CD14-positive monocyte (primary cell): ENCODE measurements around the gene MYO1D. TPM values are rescaled to one million over a fixed set of nuclear protein-coding genes. Genes with fewer than 3 reads are reported as not detected.
A peak's percentile ranks its signal among the peaks of the same experiment; 100 is the strongest.

Source experiments
- DNase-seq, 3 donors: peaks; one replicate each; pipeline ENCODE4 v3.0.0-alpha.2; 2011 to 2022
- H2AFZ ChIP-seq: 2 replicates; pipeline ENCODE4 v1.6.0; 2012; ENCODE audit warnings: mild to moderate bottlenecking, low read depth, low read length, inconsistent platforms; ENCODE audit not compliant: insufficient read depth, poor library complexity, severe bottlenecking
- H3K27ac ChIP-seq, 2 donors: 1 replicate in 1 of 2; 2 replicates in 1 of 2; pipeline ENCODE4 v1.5.1; 2012 to 2013; ENCODE audit warnings: low read length in 2 of 2, control low read depth in 1 of 2, inconsistent platforms in 1 of 2, low read depth in 1 of 2, mild to moderate bottlenecking in 1 of 2
- H3K27me3 ChIP-seq, 2 donors: one replicate each; pipeline versions ENCODE4 v1.6.0 to v1.6.1; 2011 to 2013; ENCODE audit warnings: low read length in 2 of 2; ENCODE audit not compliant: control insufficient read depth in 2 of 2, insufficient read depth in 2 of 2
- H3K36me3 ChIP-seq, 2 donors: replicated peaks in 1 of 2; 1 replicate in 1 of 2; 2 replicates in 1 of 2; pipeline versions ENCODE4 v1.5.1 to v1.6.1; 2012 to 2013; ENCODE audit warnings: low read length in 2 of 2, control low read depth in 1 of 2, inconsistent platforms in 1 of 2, mild to moderate bottlenecking in 1 of 2; ENCODE audit not compliant: insufficient read depth in 2 of 2, control insufficient read depth in 1 of 2
- H3K4me1 ChIP-seq, 2 donors: 1 replicate in 1 of 2; 2 replicates in 1 of 2; pipeline versions ENCODE4 v1.5.1 to v1.6.1; 2012 to 2013; ENCODE audit warnings: low read length in 2 of 2, control low read depth in 1 of 2, inconsistent platforms in 1 of 2, mild to moderate bottlenecking in 1 of 2, moderate library complexity in 1 of 2; ENCODE audit not compliant: insufficient read depth in 2 of 2, control insufficient read depth in 1 of 2
- H3K4me2 ChIP-seq: replicated peaks from 2 replicates; pipeline ENCODE3; 2012; ENCODE audit warnings: low read length, moderate library complexity, mild to moderate bottlenecking; ENCODE audit not compliant: poor library complexity, severe bottlenecking; ENCODE audit errors: extremely low read depth
- H3K4me3 ChIP-seq, 3 experiments: fragments of 200-600 bp in 1 of 3; sonication (generic) in 1 of 3; replicated peaks in 1 of 3; 1 replicate in 2 of 3; 2 replicates in 1 of 3; pipeline ENCODE4 v1.5.1; 2011 to 2013; ENCODE audit warnings: low read length in 3 of 3, mild to moderate bottlenecking in 3 of 3, control low read depth in 2 of 3, low read depth in 2 of 3, inconsistent platforms in 1 of 3, moderate library complexity in 1 of 3
- H3K79me2 ChIP-seq: 2 replicates; pipeline ENCODE4 v1.6.0; 2012; ENCODE audit warnings: mild to moderate bottlenecking, control low read depth, inconsistent platforms, low read length, moderate library complexity; ENCODE audit not compliant: insufficient read depth
- H3K9ac ChIP-seq: 2 replicates; pipeline ENCODE4 v1.6.0; 2017; ENCODE audit warnings: low read length, mild to moderate bottlenecking; ENCODE audit not compliant: insufficient read depth, poor library complexity, severe bottlenecking
- H3K9me3 ChIP-seq, 2 donors: replicated peaks in 1 of 2; 1 replicate in 1 of 2; 2 replicates in 1 of 2; pipeline versions ENCODE4 v1.5.1 to v1.6.1; 2012 to 2013; ENCODE audit warnings: low read length in 2 of 2, control low read depth in 1 of 2; ENCODE audit not compliant: control insufficient read depth in 1 of 2, insufficient read depth in 1 of 2
- H4K20me1 ChIP-seq: 2 replicates; pipeline ENCODE4 v1.6.0; 2012; ENCODE audit warnings: mild to moderate bottlenecking, low read length, control low read depth, moderate library complexity; ENCODE audit not compliant: insufficient read depth
- H3K27ac Mint-ChIP-seq, 7 donors: one replicate each; pipeline ENCODE4 v1.8.0; 2020; ENCODE audit warnings: mild to moderate bottlenecking in 7 of 7, mixed read lengths in 7 of 7, moderate library complexity in 6 of 7, inconsistent platforms in 2 of 7
- H3K27me3 Mint-ChIP-seq, 3 donors: one replicate each; pipeline ENCODE4 v1.8.0; 2021 to 2022; ENCODE audit warnings: low read depth in 3 of 3, mild to moderate bottlenecking in 3 of 3, mixed read lengths in 3 of 3, moderate library complexity in 3 of 3, inconsistent platforms in 1 of 3
- H3K36me3 Mint-ChIP-seq, 2 donors: one replicate each; pipeline ENCODE4 v1.8.0; 2020; ENCODE audit warnings: mixed read lengths in 2 of 2, inconsistent platforms in 1 of 2, mild to moderate bottlenecking in 1 of 2
- H3K4me1 Mint-ChIP-seq: one replicate; pipeline ENCODE4 v1.8.0; 2020; ENCODE audit warnings: mild to moderate bottlenecking, mixed read lengths
- H3K4me3 Mint-ChIP-seq, 2 donors: one replicate each; pipeline ENCODE4 v1.8.0; 2020; ENCODE audit warnings: mild to moderate bottlenecking in 2 of 2, mixed read lengths in 2 of 2, moderate library complexity in 1 of 2
- H3K9me3 Mint-ChIP-seq, 7 donors: one replicate each; pipeline ENCODE4 v1.8.0; 2020 to 2022; ENCODE audit warnings: mixed read lengths in 7 of 7, mild to moderate bottlenecking in 6 of 7, moderate library complexity in 6 of 7, inconsistent platforms in 2 of 7
- WGBS: methylation state at CpG from one replicate; pipeline ENCODE4 v1.1.5; 2013; ENCODE audit warnings: missing lambda C conversion rate; ENCODE audit not compliant: insufficient coverage; 5-methylcytosine and 5-hydroxymethylcytosine counted together
- intact Hi-C, 2 donors: fragments of 100-400 bp; cut with micrococcal nuclease; formaldehyde crosslinking; loops; one replicate each; pipeline versions ENCODE4 v1.15.0 to v1.15.1; 2023
- polyA plus RNA-seq, 3 donors: library from polyadenylated mRNA; depleted of rRNA in 1 of 3; unstranded in 2 of 3; stranded (reverse) in 1 of 3; fragments of 300-500 nt in 2 of 3; fragments of >200 nt in 1 of 3; fragmentation: Illumina TruSeq in 2 of 3; gene quantifications; 1 replicate in 2 of 3; 2 replicates in 1 of 3; pipeline ENCODE4 v1.2.3, GENCODE V29; 2012 to 2021
- TF ChIP-seq, protein P1 (sequence below): fragments of 200-600 bp; IDR thresholded peaks from one replicate; pipeline ENCODE4 v1.8.0; 2022; ENCODE audit warnings: antibody characterized with exemption, mild to moderate bottlenecking

MYO1D gene
- polyA plus RNA-seq, 3 donors: 0.22 to 0.39 (median 0.26) TPM

DNA sequence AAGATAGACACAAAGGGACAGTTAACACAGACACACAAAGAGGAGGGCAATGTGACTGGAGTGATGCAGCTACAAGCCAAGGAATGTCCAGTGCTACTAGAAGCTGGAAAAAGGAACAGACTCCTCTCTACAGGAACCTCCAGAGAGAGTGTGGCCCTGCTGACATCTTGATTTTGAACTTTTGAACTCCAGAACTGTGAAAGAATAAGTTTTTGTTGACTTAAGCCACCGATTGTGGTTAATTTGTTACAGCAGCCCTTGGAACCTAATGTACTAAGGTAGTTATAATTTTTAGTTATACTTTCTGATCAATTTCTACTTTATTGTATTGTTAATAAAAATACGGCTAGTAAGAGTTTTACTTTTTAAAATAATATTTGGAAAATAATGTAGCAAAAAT is 129.1 kb downstream of the MYO1D start:
- WGBS: no CpG with 5 or more reads among the region's 2 CpGs
- H3K4me2 ChIP-seq: no peak overlapping the region
- H3K4me1 Mint-ChIP-seq: peaks cover 43% of the 10 kb centered on the region

DNA sequence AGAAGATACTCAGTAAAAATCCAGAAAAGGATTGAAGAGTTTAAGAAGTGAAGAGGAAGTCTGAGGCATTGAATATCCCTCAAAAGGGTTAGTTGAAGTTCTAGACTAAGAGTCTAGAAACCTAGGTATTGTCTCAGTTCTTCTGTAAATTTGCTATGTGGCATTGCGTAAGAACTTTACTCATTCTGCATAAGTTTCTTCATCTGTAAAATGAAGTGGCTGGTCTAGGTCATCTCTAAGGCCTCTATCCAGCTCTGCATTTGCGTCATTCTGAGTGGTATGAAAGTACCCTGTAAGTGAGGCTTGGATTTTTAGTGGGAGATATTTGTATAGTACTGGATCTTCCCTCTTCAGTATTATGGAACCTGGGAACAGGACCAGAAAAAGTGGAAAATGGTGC is 130.2 kb downstream of the MYO1D start:
- peak; percentile 44 to 80 (median 76) for DNase-seq

More for the DNA sequence above, 129.1 kb downstream of the MYO1D start:
- Mint-ChIP-seq H3K27me3 (peaks cover 0 to 2% (median 0%) of the 10 kb centered on the region in 3 donors), H3K4me3 (no peak overlapping the region), H3K9me3 (no peaks in the 10 kb centered on the region), H3K27ac (peak overlapping the region in 4 of 7 donors; percentile 72 to 83 (median 74)), H3K36me3 (no peaks in the 10 kb centered on the region)
- H3K36me3 ChIP-seq: no peaks in the 10 kb centered on the region
- peaks cover 32 to 43% of the 10 kb centered on the region in 2 donors for H3K4me1 ChIP-seq
- no peaks in the 10 kb centered on the region for H3K27me3 ChIP-seq
- no peak for DNase-seq
- no peak overlapping the region for H3K4me3 ChIP-seq
- no peaks in the 10 kb centered on the region for H3K9me3 ChIP-seq
- intact Hi-C loops: no loop called here
- no peak overlapping the region for H2AFZ ChIP-seq
- H4K20me1 ChIP-seq: no peaks in the 10 kb centered on the region
- TF ChIP-seq, protein P1, sequence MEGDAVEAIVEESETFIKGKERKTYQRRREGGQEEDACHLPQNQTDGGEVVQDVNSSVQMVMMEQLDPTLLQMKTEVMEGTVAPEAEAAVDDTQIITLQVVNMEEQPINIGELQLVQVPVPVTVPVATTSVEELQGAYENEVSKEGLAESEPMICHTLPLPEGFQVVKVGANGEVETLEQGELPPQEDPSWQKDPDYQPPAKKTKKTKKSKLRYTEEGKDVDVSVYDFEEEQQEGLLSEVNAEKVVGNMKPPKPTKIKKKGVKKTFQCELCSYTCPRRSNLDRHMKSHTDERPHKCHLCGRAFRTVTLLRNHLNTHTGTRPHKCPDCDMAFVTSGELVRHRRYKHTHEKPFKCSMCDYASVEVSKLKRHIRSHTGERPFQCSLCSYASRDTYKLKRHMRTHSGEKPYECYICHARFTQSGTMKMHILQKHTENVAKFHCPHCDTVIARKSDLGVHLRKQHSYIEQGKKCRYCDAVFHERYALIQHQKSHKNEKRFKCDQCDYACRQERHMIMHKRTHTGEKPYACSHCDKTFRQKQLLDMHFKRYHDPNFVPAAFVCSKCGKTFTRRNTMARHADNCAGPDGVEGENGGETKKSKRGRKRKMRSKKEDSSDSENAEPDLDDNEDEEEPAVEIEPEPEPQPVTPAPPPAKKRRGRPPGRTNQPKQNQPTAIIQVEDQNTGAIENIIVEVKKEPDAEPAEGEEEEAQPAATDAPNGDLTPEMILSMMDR: no peak
- H3K27ac ChIP-seq: no peak overlapping the region
- no peaks in the 10 kb centered on the region for H3K79me2 ChIP-seq
- H3K9ac ChIP-seq: no peak overlapping the region

More for the DNA sequence above, 130.2 kb downstream of the MYO1D start:
- no peaks in the 10 kb centered on the region for H3K9me3 ChIP-seq
- H3K9ac ChIP-seq: no peak overlapping the region
- peaks cover 41 to 53% of the 10 kb centered on the region in 2 donors for H3K4me1 ChIP-seq
- no peak overlapping the region for H2AFZ ChIP-seq
- TF ChIP-seq, protein P1: no peak
- H3K27ac ChIP-seq: peak overlapping the region in 1 of 2 donors; percentile 33
- Mint-ChIP-seq H3K36me3 (no peaks in the 10 kb centered on the region), H3K4me1 (peaks cover 52% of the 10 kb centered on the region), H3K27me3 (no peaks in the 10 kb centered on the region), H3K9me3 (no peaks in the 10 kb centered on the region), H3K27ac (peak overlapping the region; percentile 14 to 74 (median 32)), H3K4me3 (no peak overlapping the region)
- intact Hi-C loops: no loop called here
- H4K20me1 ChIP-seq: no peaks in the 10 kb centered on the region
- H3K79me2 ChIP-seq: no peaks in the 10 kb centered on the region
- H3K36me3 ChIP-seq: no peaks in the 10 kb centered on the region
- H3K4me3 ChIP-seq: no peak overlapping the region
- WGBS: 20% methylated on average over 1 of the region's 2 CpGs
- no peaks in the 10 kb centered on the region for H3K27me3 ChIP-seq
- no peak overlapping the region for H3K4me2 ChIP-seq
